ENCODE results near the gene KIF15. TPM values are rescaled to one million over a fixed set of nuclear protein-coding genes. Genes with fewer than 3 reads are reported as not detected.

The KIF15 gene
- total and polyA plus RNA-seq, 4 experiments from 2014 or later = 0.19 to 0.38 TPM; not detected in 2

Other genes starting within 250 kb of the KIF15 start
- 1 to 10 TPM; 4.1 to 4.2 TPM for gene ZKSCAN7, start 206.6 kb upstream of the KIF15 start, total RNA-seq
- gene ZKSCAN7, start 206.6 kb upstream of the KIF15 start, polyA plus RNA-seq = 1 to 10 TPM in 1 of 2 donors, under 1 TPM in 1; 0.65 to 1.9 TPM
- under 1 TPM; 0.06 to 0.61 TPM for gene ZNF660, start 176.8 kb upstream of the KIF15 start, total RNA-seq
- under 1 TPM in 1 of 2 donors, not detected in 1; 0.09 TPM for gene ZNF660, start 176.8 kb upstream of the KIF15 start, polyA plus RNA-seq
- gene ZNF197, start 136.8 kb upstream of the KIF15 start, total RNA-seq = 10 to 100 TPM; 18.0 to 18.4 TPM
- 1 to 10 TPM; 1.9 to 5.2 TPM for gene ZNF197, start 136.8 kb upstream of the KIF15 start, polyA plus RNA-seq
- gene ZNF35, start 113.1 kb upstream of the KIF15 start, total RNA-seq = 1 to 10 TPM; 3.8 to 5.2 TPM
- gene ZNF35, start 113.1 kb upstream of the KIF15 start, polyA plus RNA-seq = 1 to 10 TPM in 1 of 2 donors, under 1 TPM in 1; 0.87 to 1.2 TPM
- gene ZNF502, start 49.1 kb upstream of the KIF15 start, total RNA-seq = 1 to 10 TPM; 3.1 to 3.4 TPM
- gene ZNF502, start 49.1 kb upstream of the KIF15 start, polyA plus RNA-seq = 1 to 10 TPM; 2.1 to 4.0 TPM
- 1 to 10 TPM; 7.4 to 7.5 TPM for gene ZNF501, start 32.2 kb upstream of the KIF15 start, total RNA-seq
- 1 to 10 TPM; 2.1 to 2.9 TPM for gene ZNF501, start 32.2 kb upstream of the KIF15 start, polyA plus RNA-seq
- gene KIAA1143, start 175 bp upstream of the KIF15 start, total RNA-seq = 10 to 100 TPM; 37.6 to 39.7 TPM
- gene KIAA1143, start 175 bp upstream of the KIF15 start, polyA plus RNA-seq = 10 to 100 TPM; 14.5 to 31.3 TPM
- 10 to 100 TPM; 26.1 to 29.6 TPM for gene TMEM42, start 100.1 kb downstream of the KIF15 start, total RNA-seq
- 10 to 100 TPM; 32.2 to 55.4 TPM for gene TMEM42, start 100.1 kb downstream of the KIF15 start, polyA plus RNA-seq
- gene TGM4, start 112.8 kb downstream of the KIF15 start, total RNA-seq = not detected
- not detected for gene TGM4, start 112.8 kb downstream of the KIF15 start, polyA plus RNA-seq
- 10 to 100 TPM; 40.1 to 41.9 TPM for gene ZDHHC3, start 214.4 kb downstream of the KIF15 start, total RNA-seq
- gene ZDHHC3, start 214.4 kb downstream of the KIF15 start, polyA plus RNA-seq = 10 to 100 TPM; 35.4 to 36.1 TPM
- 10 to 100 TPM; 44.6 to 45.3 TPM for gene EXOSC7, start 214.4 kb downstream of the KIF15 start, total RNA-seq
- gene EXOSC7, start 214.4 kb downstream of the KIF15 start, polyA plus RNA-seq = 10 to 100 TPM; 49.2 to 66.9 TPM

Data from CD4-positive, alpha-beta memory T cell (primary cell).